Mucosa of stomach (tissue), 1 donor: ENCODE results near the gene ARL11.

Experiments used
- H3K27me3 ChIP-seq: one replicate; pipeline ENCODE4 v1.7.0; 2013; ENCODE audit warnings: mild to moderate bottlenecking, low read length; ENCODE audit not compliant: control insufficient read depth, insufficient read depth
- H3K36me3 ChIP-seq: one replicate; pipeline ENCODE4 v1.7.0; 2013; ENCODE audit warnings: low read length; ENCODE audit not compliant: control insufficient read depth, insufficient read depth
- H3K4me1 ChIP-seq: one replicate; pipeline ENCODE4 v1.7.0; 2013; ENCODE audit warnings: mild to moderate bottlenecking, low read length; ENCODE audit not compliant: control insufficient read depth, insufficient read depth
- H3K4me3 ChIP-seq: one replicate; pipeline ENCODE4 v1.7.0; 2013; ENCODE audit warnings: low read length
- H3K9ac ChIP-seq: one replicate; pipeline ENCODE4 v1.7.0; 2013; ENCODE audit warnings: mild to moderate bottlenecking, low read length, moderate library complexity
- H3K9me3 ChIP-seq: one replicate; pipeline ENCODE4 v1.7.0; 2013; ENCODE audit warnings: mild to moderate bottlenecking, low read length, moderate library complexity; ENCODE audit not compliant: control insufficient read depth
- donor health status: Pancreatic carcinoma.

The ARL11 gene

GRCh38 chr13:49654011-49654410, 25.7 kb downstream of the ARL11 start:
- H3K27me3 ChIP-seq, result no peaks in the 10 kb centered on the region
- no peak overlapping the region for H3K4me3 ChIP-seq
- H3K4me1 ChIP-seq, result no peaks in the 10 kb centered on the region
- no peak overlapping the region for H3K9ac ChIP-seq
- H3K9me3 ChIP-seq, result no peaks in the 10 kb centered on the region
- no peaks in the 10 kb centered on the region for H3K36me3 ChIP-seq

DNA sequence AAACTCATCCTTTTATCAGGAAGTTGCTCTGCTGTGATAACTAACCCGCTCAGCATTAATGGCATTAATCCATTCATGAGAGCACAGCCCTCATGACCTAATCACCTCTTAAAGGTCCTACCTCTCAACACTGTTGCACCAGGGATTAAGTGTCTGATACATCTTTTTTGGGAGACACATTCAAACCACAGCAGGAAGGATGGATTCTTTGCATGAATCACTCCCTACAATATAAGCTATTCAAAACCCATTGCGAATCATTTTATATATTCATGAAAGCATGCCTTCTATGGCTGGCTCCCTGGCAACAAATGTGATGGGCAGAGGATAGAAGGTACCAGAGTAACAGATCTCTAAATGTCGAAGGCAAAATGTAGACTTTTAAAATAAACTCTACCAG, 27.6 kb downstream of the ARL11 start:
- no peak overlapping the region for H3K4me3 ChIP-seq
- no peaks in the 10 kb centered on the region for H3K4me1 ChIP-seq
- H3K36me3 ChIP-seq, result no peaks in the 10 kb centered on the region
- no peaks in the 10 kb centered on the region for H3K9me3 ChIP-seq
- no peak overlapping the region for H3K9ac ChIP-seq
- H3K27me3 ChIP-seq, result no peaks in the 10 kb centered on the region

DNA sequence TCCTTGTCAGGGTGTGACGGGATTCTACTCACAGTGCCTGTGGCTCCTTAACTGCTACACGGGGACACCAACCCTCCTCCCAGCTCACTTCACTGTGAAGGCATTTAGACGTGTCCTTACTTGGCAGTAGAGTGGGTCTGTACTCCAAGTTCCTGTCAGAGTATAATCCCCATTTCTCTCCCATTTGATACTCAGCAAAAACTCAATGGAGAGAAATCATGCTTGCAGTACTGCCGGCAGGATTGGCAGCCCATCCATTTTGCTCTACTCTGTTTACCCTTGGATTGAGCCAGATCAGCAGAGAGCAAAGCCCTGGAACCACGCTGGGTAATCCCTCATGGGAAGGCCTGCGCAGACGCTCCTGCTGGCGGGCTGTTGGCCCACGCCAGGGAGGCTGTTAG, 28.9 kb downstream of the ARL11 start:
- H3K9me3 ChIP-seq, result no peaks in the 10 kb centered on the region
- H3K4me3 ChIP-seq, result no peak overlapping the region
- no peaks in the 10 kb centered on the region for H3K4me1 ChIP-seq

GRCh38 chr13:49664606-49665005, 36.3 kb downstream of the ARL11 start:
- H3K4me3 ChIP-seq, result no peak overlapping the region
- H3K9ac ChIP-seq, result no peak overlapping the region
- no peaks in the 10 kb centered on the region for H3K27me3 ChIP-seq
- H3K9me3 ChIP-seq, result no peaks in the 10 kb centered on the region
- H3K36me3 ChIP-seq, result peaks cover 7% of the 10 kb centered on the region
- no peaks in the 10 kb centered on the region for H3K4me1 ChIP-seq

More for the DNA sequence above, 28.9 kb downstream of the ARL11 start:
- Histone ChIP-seq H3K27me3 (no peaks in the 10 kb centered on the region), H3K36me3 (no peaks in the 10 kb centered on the region), H3K9ac (no peak overlapping the region)

DNA sequence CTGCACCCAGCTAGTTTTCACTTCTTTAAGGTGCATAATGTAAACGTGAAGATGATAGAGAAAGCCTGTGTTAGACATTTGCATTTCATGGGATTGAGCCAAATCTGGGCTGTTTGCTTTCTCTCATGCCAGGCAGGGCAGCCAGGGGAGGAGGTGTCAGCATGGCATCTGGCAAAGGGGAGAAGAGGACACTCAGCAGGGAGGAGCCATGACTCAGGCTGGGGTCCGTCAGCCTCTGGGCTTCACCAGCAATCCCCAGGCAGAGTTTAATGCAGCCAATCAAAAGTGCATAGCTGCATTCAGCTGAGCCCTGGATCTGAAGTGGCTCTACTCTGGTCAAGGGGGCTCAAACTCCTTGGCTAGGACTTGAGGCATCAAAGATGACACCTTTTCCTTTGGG, 39.5 kb downstream of the ARL11 start:
- Histone ChIP-seq H3K36me3 (peaks cover 5% of the 10 kb centered on the region), H3K9me3 (no peaks in the 10 kb centered on the region), H3K27me3 (no peaks in the 10 kb centered on the region), H3K9ac (no peak overlapping the region), H3K4me1 (no peaks in the 10 kb centered on the region), H3K4me3 (no peak overlapping the region)

- H3K36me3 ChIP-seq, result peaks cover 3% of the 10 kb centered on the region
- H3K9ac ChIP-seq, result no peak overlapping the region
- no peaks in the 10 kb centered on the region for H3K27me3 ChIP-seq
- no peaks in the 10 kb centered on the region for H3K9me3 ChIP-seq
- H3K4me3 ChIP-seq, result no peak overlapping the region
- no peaks in the 10 kb centered on the region for H3K4me1 ChIP-seq
Measured at GRCh38 chr13:49669735-49670309, 41.5 kb downstream of the ARL11 start.

- no peak overlapping the region for H3K4me3 ChIP-seq
- peaks cover 3% of the 10 kb centered on the region for H3K36me3 ChIP-seq
- no peaks in the 10 kb centered on the region for H3K9me3 ChIP-seq
- H3K9ac ChIP-seq, result no peak overlapping the region
- no peaks in the 10 kb centered on the region for H3K4me1 ChIP-seq
- no peaks in the 10 kb centered on the region for H3K27me3 ChIP-seq
Measured at GRCh38 chr13:49670828-49671227, 42.5 kb downstream of the ARL11 start.

- Histone ChIP-seq H3K27me3 (no peaks in the 10 kb centered on the region), H3K9ac (no peak overlapping the region), H3K36me3 (no peaks in the 10 kb centered on the region), H3K4me3 (no peak overlapping the region), H3K9me3 (no peaks in the 10 kb centered on the region), H3K4me1 (no peaks in the 10 kb centered on the region)
Measured at GRCh38 chr13:49676581-49677298, 48.4 kb downstream of the ARL11 start.

- no peaks in the 10 kb centered on the region for H3K27me3 ChIP-seq
- H3K36me3 ChIP-seq, result no peaks in the 10 kb centered on the region
- no peaks in the 10 kb centered on the region for H3K9me3 ChIP-seq
- no peak overlapping the region for H3K4me3 ChIP-seq
- no peaks in the 10 kb centered on the region for H3K4me1 ChIP-seq
- H3K9ac ChIP-seq, result no peak overlapping the region
Measured at GRCh38 chr13:49678191-49678914, 50.0 kb downstream of the ARL11 start.

GRCh38 chr13:49679246-49679645, 50.9 kb downstream of the ARL11 start:
- no peak overlapping the region for H3K4me3 ChIP-seq
- H3K9me3 ChIP-seq, result no peaks in the 10 kb centered on the region
- H3K36me3 ChIP-seq, result no peaks in the 10 kb centered on the region
- no peaks in the 10 kb centered on the region for H3K4me1 ChIP-seq
- no peak overlapping the region for H3K9ac ChIP-seq
- no peaks in the 10 kb centered on the region for H3K27me3 ChIP-seq

DNA sequence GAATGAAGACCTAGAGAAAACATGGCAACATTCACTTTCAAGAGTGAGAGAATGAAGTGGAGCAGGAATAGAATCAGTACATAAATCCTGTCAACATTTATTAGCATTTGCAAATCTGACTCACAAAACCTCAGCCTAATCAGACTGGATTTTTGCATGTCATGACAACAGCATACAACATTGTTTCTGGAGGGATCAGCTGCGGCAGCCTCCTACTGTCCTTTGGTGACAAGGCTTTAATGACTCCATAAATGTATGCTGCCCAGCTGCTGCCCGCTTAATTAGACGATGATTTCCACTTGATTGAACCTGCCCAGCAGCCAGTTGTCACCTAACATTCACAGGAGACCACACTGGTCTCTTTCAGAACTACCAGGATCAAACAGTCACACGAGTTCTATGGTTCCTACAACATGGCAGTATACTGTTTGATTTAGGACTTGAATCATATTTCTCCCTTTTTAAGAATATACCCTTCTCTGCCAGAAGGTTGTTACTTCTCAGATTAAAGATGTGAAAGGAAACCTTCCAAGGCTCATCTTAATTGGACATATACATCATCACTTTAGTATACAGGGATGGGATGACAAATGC, 53.6 kb downstream of the ARL11 start:
- H3K36me3 ChIP-seq, result no peaks in the 10 kb centered on the region
- no peak overlapping the region for H3K4me3 ChIP-seq
- no peaks in the 10 kb centered on the region for H3K27me3 ChIP-seq
- no peaks in the 10 kb centered on the region for H3K9me3 ChIP-seq
- no peaks in the 10 kb centered on the region for H3K4me1 ChIP-seq
- no peak overlapping the region for H3K9ac ChIP-seq
